Measurements from ENCODE around the gene RBM19.

Gene RBM19

GRCh38 chr12:113897406-113897805 is 68.7 kb downstream of the RBM19 start:
- TF ChIP-seq EZH2phosphoT487 (IDR thresholded peaks at IDR 0.05; ENCODE audit: low read length) (no peak), EZH2 (optimal IDR thresholded peaks at IDR 0.05; ENCODE audit: low read depth, low read length) (no peak), CTCF (IDR thresholded peaks at IDR 0.05; ENCODE audit: low read length) (no peak)
- H4K20me1 ChIP-seq (ENCODE audit: insufficient read depth, low read length): no peaks in the 10 kb centered on the region
- H3K9me3 ChIP-seq (replicated peaks; ENCODE audit: insufficient read depth, low read length): no peaks in the 10 kb centered on the region
- H3K27me3 ChIP-seq (replicated peaks; ENCODE audit: insufficient read depth, low read length): no peaks in the 10 kb centered on the region
- H3K4me2 ChIP-seq (ENCODE audit: low read depth, low read length): no peak overlapping the region
- H3K27ac ChIP-seq (ENCODE audit: low read length): no peak overlapping the region
- no peaks in the 10 kb centered on the region for H3F3A ChIP-seq (ENCODE audit: insufficient read depth, low read length)
- H3K9ac ChIP-seq (ENCODE audit: low read length): no peak overlapping the region
- no peaks in the 10 kb centered on the region for H3K9me2 ChIP-seq (replicated peaks; ENCODE audit: insufficient read depth, low read length)
- DNase-seq: no peak
- H3K79me2 ChIP-seq (ENCODE audit: low read length): no peaks in the 10 kb centered on the region
- no peaks in the 10 kb centered on the region for H3K4me1 ChIP-seq (ENCODE audit: low read length)
- no peaks in the 10 kb centered on the region for H3K36me3 ChIP-seq (replicated peaks; ENCODE audit: insufficient read depth, low read length)
- H3K4me3 ChIP-seq (ENCODE audit: low read length): no peak overlapping the region
- no peak overlapping the region for H2AFZ ChIP-seq (ENCODE audit: low read length)

DNA sequence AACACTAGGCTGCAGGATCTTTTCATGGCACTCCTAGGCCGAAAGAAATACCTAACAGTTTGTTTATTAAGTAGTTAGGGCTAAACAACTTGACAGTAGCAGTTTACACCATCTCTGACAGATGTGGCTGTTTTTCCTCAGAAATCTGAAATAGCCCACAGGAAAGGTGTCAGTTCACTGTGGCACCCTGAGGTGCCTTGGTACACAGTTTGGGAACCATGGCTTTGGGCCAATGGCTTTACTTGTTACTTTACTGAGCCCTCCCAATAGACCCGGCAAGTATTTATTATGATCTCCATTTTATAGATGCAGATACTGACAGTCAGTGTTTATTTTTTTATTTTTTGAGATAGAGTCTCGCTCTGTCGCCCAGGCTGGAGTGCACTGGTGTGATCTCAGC is 69.3 kb downstream of the RBM19 start:
- Histone ChIP-seq H3K9me2 (replicated peaks; ENCODE audit: insufficient read depth, low read length) (no peaks in the 10 kb centered on the region), H3K9me3 (replicated peaks; ENCODE audit: insufficient read depth, low read length) (no peaks in the 10 kb centered on the region), H3K36me3 (replicated peaks; ENCODE audit: insufficient read depth, low read length) (no peaks in the 10 kb centered on the region), H3F3A (ENCODE audit: insufficient read depth, low read length) (no peaks in the 10 kb centered on the region), H4K20me1 (ENCODE audit: insufficient read depth, low read length) (no peaks in the 10 kb centered on the region), H3K4me2 (ENCODE audit: low read depth, low read length) (no peak overlapping the region), H3K27ac (ENCODE audit: low read length) (no peak overlapping the region), H3K9ac (ENCODE audit: low read length) (no peak overlapping the region), H3K79me2 (ENCODE audit: low read length) (no peaks in the 10 kb centered on the region), H3K4me1 (ENCODE audit: low read length) (no peaks in the 10 kb centered on the region), H2AFZ (ENCODE audit: low read length) (no peak overlapping the region), H3K4me3 (ENCODE audit: low read length) (no peak overlapping the region), H3K27me3 (replicated peaks; ENCODE audit: insufficient read depth, low read length) (no peaks in the 10 kb centered on the region)
- no peak for DNase-seq
- no peak for TF ChIP-seq CTCF (IDR thresholded peaks at IDR 0.05; ENCODE audit: low read length)
- TF ChIP-seq EZH2phosphoT487 (IDR thresholded peaks at IDR 0.05; ENCODE audit: low read length): no peak
- TF ChIP-seq EZH2 (optimal IDR thresholded peaks at IDR 0.05; ENCODE audit: low read depth, low read length): no peak

DNA sequence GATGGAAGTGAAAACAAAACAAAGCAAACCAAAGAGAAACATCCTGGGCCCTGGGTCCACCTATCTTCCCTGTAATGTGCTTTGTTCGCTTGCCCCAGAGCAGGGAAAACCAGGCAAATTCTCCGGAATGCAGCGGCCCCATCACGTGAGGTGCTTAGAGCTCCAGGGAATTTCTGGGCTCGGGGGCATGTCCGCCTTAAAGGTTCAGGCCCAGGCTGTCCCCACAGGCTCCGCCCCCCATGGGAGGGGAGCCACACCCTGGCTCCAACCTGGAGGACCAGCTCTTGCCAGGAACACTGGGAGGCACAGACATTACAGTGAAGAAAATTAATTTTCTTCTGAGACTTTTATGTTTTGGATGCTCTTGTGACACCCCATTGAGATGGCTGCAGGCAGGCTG is 69.9 kb downstream of the RBM19 start:
- no peaks in the 10 kb centered on the region for H3K4me1 ChIP-seq (ENCODE audit: low read length)
- no peak overlapping the region for H3K4me3 ChIP-seq (ENCODE audit: low read length)
- no peak overlapping the region for H3K27ac ChIP-seq (ENCODE audit: low read length)
- no peak for DNase-seq
- H3F3A ChIP-seq (ENCODE audit: insufficient read depth, low read length): no peaks in the 10 kb centered on the region
- H3K36me3 ChIP-seq (replicated peaks; ENCODE audit: insufficient read depth, low read length): no peaks in the 10 kb centered on the region
- H3K9ac ChIP-seq (ENCODE audit: low read length): no peak overlapping the region
- H3K27me3 ChIP-seq (replicated peaks; ENCODE audit: insufficient read depth, low read length): no peaks in the 10 kb centered on the region
- no peak for TF ChIP-seq EZH2 (optimal IDR thresholded peaks at IDR 0.05; ENCODE audit: low read depth, low read length)
- no peak for TF ChIP-seq EZH2phosphoT487 (IDR thresholded peaks at IDR 0.05; ENCODE audit: low read length)
- TF ChIP-seq CTCF (IDR thresholded peaks at IDR 0.05; ENCODE audit: low read length): no peak
- H4K20me1 ChIP-seq (ENCODE audit: insufficient read depth, low read length): no peaks in the 10 kb centered on the region
- no peaks in the 10 kb centered on the region for H3K9me2 ChIP-seq (replicated peaks; ENCODE audit: insufficient read depth, low read length)
- no peaks in the 10 kb centered on the region for H3K9me3 ChIP-seq (replicated peaks; ENCODE audit: insufficient read depth, low read length)
- H3K79me2 ChIP-seq (ENCODE audit: low read length): no peaks in the 10 kb centered on the region
- no peak overlapping the region for H2AFZ ChIP-seq (ENCODE audit: low read length)
- H3K4me2 ChIP-seq (ENCODE audit: low read depth, low read length): no peak overlapping the region
